GM10847 (cell line): Measurements from ENCODE around the gene GALNT14.

ENCODE experiments used
- POLR2A ChIP-seq: IDR thresholded peaks from 2 replicates; pipeline ENCODE4 v1.6.1; 2011; ENCODE audit not compliant: insufficient read length; ENCODE audit errors: extremely low read depth

The GALNT14 gene

GRCh38 chr2:31138037-31138962 is at the start of gene GALNT14:
Gene GALNT14, minus strand, starts transcription at chr2:31138440. Its CDS starts 354 bp downstream, at chr2:31138086.
- TF ChIP-seq POLR2A: no peak

- TF ChIP-seq POLR2A: no peak
These were observed 48.9 kb upstream of the GALNT14 start for GRCh38 chr2:31187166-31187565.

GRCh38 chr2:31176742-31177141 is 38.5 kb upstream of the GALNT14 start:
- no peak for TF ChIP-seq POLR2A

GRCh38 chr2:31171142-31171541 is 32.9 kb upstream of the GALNT14 start:
- no peak for TF ChIP-seq POLR2A

GRCh38 chr2:31170071-31170698 is 31.9 kb upstream of the GALNT14 start:
- no peak for TF ChIP-seq POLR2A

DNA sequence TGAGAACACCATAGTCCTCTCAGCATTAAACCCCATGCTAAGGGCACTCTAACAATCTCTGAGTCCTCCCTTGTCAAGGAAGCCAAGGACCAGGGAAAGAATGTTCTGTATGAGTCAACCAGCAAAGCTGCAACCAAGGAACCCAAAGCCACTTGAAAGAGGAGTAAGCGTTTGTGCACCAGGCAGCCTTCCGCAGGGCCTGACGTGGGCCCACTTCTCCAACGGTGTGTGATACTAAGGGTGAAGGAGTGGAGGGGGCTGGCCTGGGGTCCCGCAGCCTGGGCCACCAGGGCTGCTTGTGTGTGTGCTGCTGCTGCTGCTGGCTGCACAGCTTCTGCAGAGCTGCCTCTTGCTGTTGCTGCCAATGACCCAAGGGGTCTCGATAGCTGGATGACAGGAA is 30.1 kb upstream of the GALNT14 start:
- TF ChIP-seq POLR2A: no peak

DNA sequence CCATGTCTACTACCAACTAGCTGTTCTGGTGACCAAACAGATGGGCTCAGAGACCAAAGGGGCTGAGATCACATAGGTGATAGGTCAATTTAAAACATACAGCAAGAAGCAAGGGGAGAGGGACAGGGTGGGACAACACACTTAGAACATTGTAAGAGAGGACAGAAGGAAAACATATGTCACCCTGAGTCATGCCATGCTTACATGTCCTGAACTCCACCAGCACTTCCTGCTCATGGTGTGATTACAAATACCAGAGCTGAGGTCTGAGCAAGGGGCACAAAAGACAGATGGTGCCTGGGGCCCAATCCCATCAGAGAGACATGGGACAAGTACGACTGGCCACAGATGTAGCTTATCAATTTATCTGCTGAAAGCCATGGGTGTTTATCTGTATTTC is 28.7 kb upstream of the GALNT14 start:
- TF ChIP-seq POLR2A: no peak

DNA sequence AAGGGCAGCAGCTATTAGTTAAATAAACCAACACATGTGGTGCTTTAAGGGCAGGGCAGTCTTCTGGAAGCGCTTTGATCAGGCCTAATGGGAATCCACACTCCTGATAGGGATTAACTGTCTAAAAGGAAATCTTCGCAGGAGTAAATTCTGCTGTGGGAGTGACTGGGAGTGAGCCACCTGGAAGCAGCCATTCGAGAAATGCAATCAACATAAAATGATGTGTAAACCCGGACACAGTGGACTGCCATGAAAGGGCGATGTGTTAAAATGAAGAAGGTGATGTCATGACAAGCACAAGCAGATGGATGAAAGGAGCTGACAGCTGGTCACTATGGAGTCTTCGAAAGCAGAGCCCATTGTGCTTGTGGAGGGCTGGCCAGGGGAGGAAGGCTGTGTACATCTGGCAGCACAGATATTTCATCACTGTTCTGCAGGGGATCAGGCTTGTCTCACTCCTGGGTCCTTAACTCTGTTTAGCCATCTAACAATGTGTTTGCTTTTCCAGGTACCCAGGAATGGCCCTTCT is 24.8 kb upstream of the GALNT14 start:
- TF ChIP-seq POLR2A: no peak

DNA sequence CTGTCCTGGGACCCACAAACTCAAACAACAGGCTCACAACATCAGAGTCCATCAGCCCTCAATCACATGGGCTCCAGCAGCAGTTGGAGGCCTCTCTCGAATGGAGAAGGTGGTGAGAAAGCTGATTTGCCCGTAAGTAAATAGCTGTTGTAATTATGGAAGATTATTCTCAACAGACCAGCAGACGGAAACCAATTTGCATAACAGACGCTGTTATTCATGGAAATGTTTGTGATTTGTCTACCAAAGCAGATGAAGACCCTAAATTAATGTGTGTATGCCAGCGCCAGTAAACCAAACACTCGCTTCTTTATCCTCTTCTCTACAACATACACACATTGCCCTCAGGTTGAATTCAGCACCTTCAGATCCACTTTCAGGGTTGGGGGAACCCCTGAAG is 23.4 kb upstream of the GALNT14 start:
- no peak for TF ChIP-seq POLR2A

DNA sequence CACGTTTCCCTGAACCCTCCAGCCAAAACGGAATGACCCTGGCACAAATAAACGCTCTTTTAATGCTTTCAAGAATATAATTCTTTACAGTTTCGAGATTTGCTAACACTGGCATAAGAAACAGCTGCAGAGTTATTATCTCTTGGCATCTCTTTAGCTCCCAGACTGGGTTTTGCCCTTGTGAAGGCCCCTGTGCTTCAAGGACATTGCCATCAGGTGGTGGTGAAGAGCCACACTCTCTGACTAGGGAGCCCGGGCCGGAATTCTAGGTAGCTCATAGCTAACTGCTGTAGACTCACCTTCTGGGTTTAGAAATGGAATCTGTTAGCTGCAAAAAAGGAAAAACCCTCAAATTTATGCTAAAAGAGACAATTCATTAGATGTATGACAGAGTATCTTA is 13.3 kb upstream of the GALNT14 start:
- TF ChIP-seq POLR2A: no peak

- no peak for TF ChIP-seq POLR2A
These were observed 12.0 kb upstream of the GALNT14 start for GRCh38 chr2:31150120-31150670.

GRCh38 chr2:31148514-31148913 is 10.3 kb upstream of the GALNT14 start:
- no peak for TF ChIP-seq POLR2A

- no peak for TF ChIP-seq POLR2A
These were observed 9.4 kb upstream of the GALNT14 start for GRCh38 chr2:31147645-31148044.

DNA sequence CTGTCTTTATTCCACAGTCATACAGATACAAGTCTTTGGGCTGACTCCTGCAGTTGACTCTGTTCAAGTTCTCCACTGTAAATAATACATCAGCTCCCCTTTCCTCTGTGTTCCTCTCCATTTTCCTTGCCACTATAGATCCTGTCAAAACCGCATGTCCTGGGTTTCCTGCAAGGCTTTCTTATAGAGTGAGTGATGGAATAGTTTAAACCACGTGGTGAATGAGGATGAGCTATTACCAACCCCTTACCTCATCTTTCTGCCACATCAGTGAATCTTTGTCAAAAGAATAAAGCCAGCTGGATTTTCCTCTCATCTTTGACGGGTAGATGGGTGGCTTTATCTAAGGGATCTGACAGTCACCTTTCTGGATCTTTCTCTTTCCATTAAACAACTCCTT is 3.9 kb upstream of the GALNT14 start:
- no peak for TF ChIP-seq POLR2A

GRCh38 chr2:31141443-31142085 is 3.3 kb upstream of the GALNT14 start:
- TF ChIP-seq POLR2A: no peak
